ENCODE data around the gene TRPM1. TPM values are rescaled to one million over a fixed set of nuclear protein-coding genes. Genes with fewer than 3 reads are reported as not detected.

Gene TRPM1
- total and polyA plus RNA-seq, 4 donors, result 0.05 to 0.72 (median 0.10) TPM; not detected in 1

DNA sequence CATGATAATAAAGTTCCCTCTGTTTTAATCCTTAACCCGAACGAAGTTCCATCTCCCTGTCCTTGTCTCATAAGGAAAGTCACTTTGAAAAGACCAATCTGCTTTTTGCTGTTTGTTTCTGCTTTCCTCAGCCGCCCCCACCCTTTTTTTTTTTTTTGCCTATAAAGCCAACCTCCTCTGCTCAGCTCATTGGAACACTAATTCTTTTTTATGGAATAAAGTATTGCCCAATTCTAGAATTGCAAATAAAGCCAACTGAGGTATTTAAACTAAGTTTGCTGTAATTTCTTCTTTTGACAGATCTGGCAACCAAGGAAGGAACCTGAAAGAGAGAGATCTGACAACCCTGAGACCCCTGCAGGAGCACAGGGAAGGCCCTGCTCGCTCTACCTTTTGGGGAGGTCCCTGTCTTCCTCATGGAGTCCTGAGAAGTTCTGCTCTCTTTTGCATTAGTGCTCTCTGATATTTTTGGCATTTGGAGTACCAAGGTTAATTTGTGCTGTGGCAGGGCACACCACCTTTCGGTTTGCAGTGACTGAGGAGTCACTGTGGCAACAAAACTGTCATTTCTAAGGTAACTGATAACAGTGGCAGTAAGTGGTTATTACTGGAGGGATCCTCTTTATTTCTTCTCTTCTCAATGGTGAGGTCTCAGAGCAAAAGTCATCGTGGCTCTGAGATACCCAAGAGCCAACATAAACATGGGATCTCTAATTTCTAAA is 35.2 kb upstream of the TRPM1 start:
- 60% methylated on average over 5 of the region's 6 CpGs for WGBS (ENCODE audit: insufficient coverage)
- Histone ChIP-seq H3K4me1 (ENCODE audit: control insufficient read depth, insufficient read depth, low read length) (no peaks in the 10 kb centered on the region), H3K27ac (ENCODE audit: low read depth, low read length) (no peak overlapping the region), H3K9me3 (ENCODE audit: control insufficient read depth, insufficient read depth, low read length) (no peaks in the 10 kb centered on the region), H3K4me3 (ENCODE audit: low read depth, low read length) (no peak overlapping the region), H3K36me3 (ENCODE audit: control insufficient read depth, insufficient read depth, low read length) (no peaks in the 10 kb centered on the region), H3K27me3 (ENCODE audit: control insufficient read depth, insufficient read depth, low read length) (no peaks in the 10 kb centered on the region)
- DNase-seq (ENCODE audit: low read depth in 4 of 6, low spot score in 6 of 6), result no peak

DNA sequence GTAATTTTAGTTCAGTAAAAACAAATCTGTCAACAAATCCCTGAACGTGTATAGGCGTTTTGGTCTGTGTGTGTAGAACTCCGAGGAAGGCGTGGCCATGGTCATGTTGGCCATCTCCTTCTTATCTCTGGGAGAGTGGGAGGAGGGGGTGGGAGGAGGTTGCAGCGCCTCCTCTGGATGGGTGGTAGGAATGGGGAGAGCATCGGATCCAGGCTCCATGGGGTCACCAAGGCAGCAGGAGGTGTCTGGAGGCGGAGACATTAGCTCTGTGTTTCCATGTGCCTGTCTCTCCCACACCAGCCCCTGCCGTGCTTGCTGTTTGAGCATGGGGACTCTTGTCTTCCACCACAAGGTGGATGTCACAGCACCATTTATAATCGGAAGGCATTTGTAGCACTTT is 34.5 kb upstream of the TRPM1 start:
- WGBS (ENCODE audit: insufficient coverage), result 47% methylated on average over 2 of the region's 9 CpGs
- no peaks in the 10 kb centered on the region for H3K27me3 ChIP-seq (ENCODE audit: control insufficient read depth, insufficient read depth, low read length)
- H3K4me1 ChIP-seq (ENCODE audit: control insufficient read depth, insufficient read depth, low read length), result no peaks in the 10 kb centered on the region
- no peak overlapping the region for H3K27ac ChIP-seq (ENCODE audit: low read depth, low read length)
- no peak overlapping the region for H3K4me3 ChIP-seq (ENCODE audit: low read depth, low read length)
- no peaks in the 10 kb centered on the region for H3K9me3 ChIP-seq (ENCODE audit: control insufficient read depth, insufficient read depth, low read length)
- no peaks in the 10 kb centered on the region for H3K36me3 ChIP-seq (ENCODE audit: control insufficient read depth, insufficient read depth, low read length)
- DNase-seq (ENCODE audit: low read depth in 4 of 6, low spot score in 6 of 6), result no peak

DNA sequence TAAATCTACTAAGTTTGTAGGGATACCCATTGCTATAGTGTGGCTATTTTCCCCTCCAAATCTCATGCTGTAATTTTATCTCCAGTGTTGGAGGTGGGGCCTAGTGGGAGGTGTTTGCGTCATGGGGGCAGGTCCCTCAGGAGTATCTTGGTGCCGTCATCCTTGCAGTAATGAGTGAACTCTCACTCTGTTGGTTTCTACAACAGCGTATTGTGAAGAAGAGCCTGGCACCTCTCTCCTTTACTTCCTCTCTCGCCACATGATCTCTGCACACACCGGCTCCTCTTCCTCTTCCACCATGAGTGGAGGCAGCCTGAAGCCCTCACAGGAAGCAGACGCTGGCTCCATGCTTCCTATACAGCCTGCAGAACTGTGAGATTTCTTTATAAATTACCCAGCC is 34.0 kb upstream of the TRPM1 start:
- Histone ChIP-seq H3K36me3 (ENCODE audit: control insufficient read depth, insufficient read depth, low read length) (no peaks in the 10 kb centered on the region), H3K27me3 (ENCODE audit: control insufficient read depth, insufficient read depth, low read length) (no peaks in the 10 kb centered on the region), H3K9me3 (ENCODE audit: control insufficient read depth, insufficient read depth, low read length) (no peaks in the 10 kb centered on the region), H3K4me3 (ENCODE audit: low read depth, low read length) (no peak overlapping the region), H3K27ac (ENCODE audit: low read depth, low read length) (no peak overlapping the region), H3K4me1 (ENCODE audit: control insufficient read depth, insufficient read depth, low read length) (no peaks in the 10 kb centered on the region)
- DNase-seq (ENCODE audit: low read depth in 4 of 6, low spot score in 6 of 6), result no peak
- WGBS (ENCODE audit: insufficient coverage), result 95% methylated on average over 5 of the region's 6 CpGs

DNA sequence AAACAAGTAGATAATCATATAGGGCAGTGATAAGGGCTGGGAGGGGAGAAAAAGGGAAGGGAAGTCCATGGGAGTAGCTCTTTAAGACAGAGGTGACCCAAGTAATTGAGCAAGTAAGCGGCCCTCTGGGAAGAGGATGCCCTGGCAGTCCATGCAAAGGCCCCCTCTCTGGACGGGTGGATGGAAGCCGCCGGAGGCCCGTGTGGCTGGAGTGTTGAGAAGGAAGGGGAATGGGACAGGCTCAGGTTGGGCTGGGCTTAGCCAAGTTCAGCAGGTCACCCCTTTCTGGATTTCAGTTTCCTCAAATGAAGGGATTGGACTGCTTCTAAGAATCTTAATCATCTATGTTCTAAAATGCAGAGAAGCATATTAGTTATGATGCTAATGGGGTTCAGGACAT is 32.4 kb upstream of the TRPM1 start:
- no peaks in the 10 kb centered on the region for H3K9me3 ChIP-seq (ENCODE audit: control insufficient read depth, insufficient read depth, low read length)
- WGBS (ENCODE audit: insufficient coverage), result 100% methylated on average over 5 of the region's 5 CpGs
- H3K4me3 ChIP-seq (ENCODE audit: low read depth, low read length), result no peak overlapping the region
- peaks cover 4% of the 10 kb centered on the region for H3K4me1 ChIP-seq (ENCODE audit: control insufficient read depth, insufficient read depth, low read length)
- no peak overlapping the region for H3K27ac ChIP-seq (ENCODE audit: low read depth, low read length)
- H3K27me3 ChIP-seq (ENCODE audit: control insufficient read depth, insufficient read depth, low read length), result no peaks in the 10 kb centered on the region
- no peak for DNase-seq (ENCODE audit: low read depth in 4 of 6, low spot score in 6 of 6)
- no peaks in the 10 kb centered on the region for H3K36me3 ChIP-seq (ENCODE audit: control insufficient read depth, insufficient read depth, low read length)

DNA sequence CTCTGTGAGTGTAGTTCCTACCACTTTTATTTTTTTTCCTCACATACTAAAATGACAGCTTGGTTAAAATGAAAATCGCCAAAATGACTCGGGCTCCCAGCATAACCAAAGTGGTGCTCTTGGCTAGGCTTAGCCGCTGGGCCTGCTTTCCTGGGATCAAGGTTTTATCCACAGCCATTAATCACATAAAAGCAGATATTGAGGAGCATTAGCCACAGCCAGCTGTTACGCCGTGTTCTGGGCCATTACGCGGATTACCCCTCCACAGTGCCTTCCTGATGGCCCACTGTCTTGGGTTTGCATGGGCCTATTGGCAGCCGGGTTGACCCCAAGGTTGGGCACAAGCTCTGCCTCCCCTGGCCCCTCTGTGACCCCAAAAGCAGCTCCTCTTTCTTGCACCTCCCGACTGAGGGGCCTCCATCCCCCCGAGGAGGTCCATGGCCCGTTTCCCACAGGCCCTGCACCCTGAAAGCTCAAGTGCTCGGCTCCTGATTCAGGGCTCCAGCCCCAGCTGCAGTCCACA is 30.4 kb upstream of the TRPM1 start:
- no peaks in the 10 kb centered on the region for H3K27me3 ChIP-seq (ENCODE audit: control insufficient read depth, insufficient read depth, low read length)

DNA sequence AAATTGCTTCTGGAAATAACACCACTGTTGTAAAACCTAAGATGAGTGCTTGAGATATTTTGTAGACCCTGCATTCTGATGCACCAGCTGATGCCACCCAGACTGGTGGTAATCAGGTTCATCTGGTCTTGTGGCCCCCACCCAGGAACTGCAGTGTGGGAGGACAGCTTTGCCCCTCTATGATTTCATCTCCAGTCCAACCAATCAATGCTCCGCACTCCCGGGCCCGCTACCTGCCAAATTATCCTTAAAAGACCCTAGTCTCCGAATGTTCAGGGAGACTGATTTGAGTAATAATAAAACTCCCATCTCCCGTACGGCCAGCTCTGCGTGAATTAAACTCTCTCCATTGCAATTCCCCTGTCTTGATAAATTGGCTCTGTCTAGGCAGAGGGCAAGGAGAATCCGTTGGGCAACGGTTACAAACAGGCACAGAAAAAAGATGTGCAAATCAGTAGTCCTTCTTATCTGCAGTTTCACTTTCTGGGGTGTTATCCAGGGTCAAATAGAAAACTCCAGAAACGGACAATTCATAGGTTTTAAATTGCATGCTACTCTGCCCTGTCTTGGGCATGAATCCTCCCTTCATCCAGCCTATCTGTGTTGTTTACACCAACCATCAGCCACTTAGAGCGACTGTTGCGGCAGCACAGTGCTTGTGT is 29.2 kb upstream of the TRPM1 start:
- peak in 1 of 6 donors; percentile 23 for DNase-seq (ENCODE audit: low read depth in 4 of 6, low spot score in 6 of 6)
- peaks cover 8% of the 10 kb centered on the region for H3K4me1 ChIP-seq (ENCODE audit: control insufficient read depth, insufficient read depth, low read length)
- 49% methylated on average over 5 of the region's 12 CpGs for WGBS (ENCODE audit: insufficient coverage)
- no peak overlapping the region for H3K27ac ChIP-seq (ENCODE audit: low read depth, low read length)
- no peak overlapping the region for H3K4me3 ChIP-seq (ENCODE audit: low read depth, low read length)
- no peaks in the 10 kb centered on the region for H3K27me3 ChIP-seq (ENCODE audit: control insufficient read depth, insufficient read depth, low read length)
- H3K9me3 ChIP-seq (ENCODE audit: control insufficient read depth, insufficient read depth, low read length), result no peaks in the 10 kb centered on the region
- H3K36me3 ChIP-seq (ENCODE audit: control insufficient read depth, insufficient read depth, low read length), result no peaks in the 10 kb centered on the region

More for the DNA sequence above, 30.4 kb upstream of the TRPM1 start:
- WGBS (ENCODE audit: insufficient coverage), result 88% methylated on average over 12 of the region's 12 CpGs
- H3K36me3 ChIP-seq (ENCODE audit: control insufficient read depth, insufficient read depth, low read length), result no peaks in the 10 kb centered on the region
- no peak overlapping the region for H3K27ac ChIP-seq (ENCODE audit: low read depth, low read length)
- peaks cover 8% of the 10 kb centered on the region for H3K4me1 ChIP-seq (ENCODE audit: control insufficient read depth, insufficient read depth, low read length)
- H3K9me3 ChIP-seq (ENCODE audit: control insufficient read depth, insufficient read depth, low read length), result no peaks in the 10 kb centered on the region
- no peak overlapping the region for H3K4me3 ChIP-seq (ENCODE audit: low read depth, low read length)
- DNase-seq (ENCODE audit: low read depth in 4 of 6, low spot score in 6 of 6), result no peak

DNA sequence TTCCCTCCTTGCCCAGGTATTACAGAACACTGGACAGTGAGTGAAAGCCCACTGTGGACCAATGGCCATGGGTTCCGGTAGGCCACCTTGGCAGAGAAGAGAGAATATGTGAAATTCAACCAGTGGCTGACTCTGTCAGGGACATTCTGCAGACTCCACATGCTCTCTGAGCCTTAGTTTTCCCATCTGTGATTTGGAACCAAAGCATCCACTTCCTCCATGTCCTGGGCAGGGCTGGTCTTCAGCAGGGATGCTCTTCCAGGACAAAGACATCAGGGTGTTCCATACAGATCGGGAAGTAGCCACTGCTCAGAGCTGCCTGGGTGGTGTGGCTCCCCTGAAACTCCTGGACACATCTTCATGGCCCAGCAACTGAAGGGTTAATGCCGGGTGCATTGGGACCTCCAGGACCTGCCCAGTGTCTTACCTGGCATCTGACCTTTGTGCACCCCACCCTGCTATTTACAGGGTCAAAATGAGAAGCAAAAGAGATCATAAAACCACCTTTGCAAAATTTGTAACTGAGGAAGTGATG is 28.3 kb upstream of the TRPM1 start:
- peaks cover 8% of the 10 kb centered on the region for H3K4me1 ChIP-seq (ENCODE audit: control insufficient read depth, insufficient read depth, low read length)
- H3K9me3 ChIP-seq (ENCODE audit: control insufficient read depth, insufficient read depth, low read length), result no peaks in the 10 kb centered on the region
- no peak overlapping the region for H3K4me3 ChIP-seq (ENCODE audit: low read depth, low read length)
- H3K27ac ChIP-seq (ENCODE audit: low read depth, low read length), result no peak overlapping the region
- DNase-seq (ENCODE audit: low read depth in 4 of 6, low spot score in 6 of 6), result no peak
- no peaks in the 10 kb centered on the region for H3K36me3 ChIP-seq (ENCODE audit: control insufficient read depth, insufficient read depth, low read length)
- H3K27me3 ChIP-seq (ENCODE audit: control insufficient read depth, insufficient read depth, low read length), result no peaks in the 10 kb centered on the region
- WGBS (ENCODE audit: insufficient coverage), result 87% methylated on average over 3 of the region's 3 CpGs

DNA sequence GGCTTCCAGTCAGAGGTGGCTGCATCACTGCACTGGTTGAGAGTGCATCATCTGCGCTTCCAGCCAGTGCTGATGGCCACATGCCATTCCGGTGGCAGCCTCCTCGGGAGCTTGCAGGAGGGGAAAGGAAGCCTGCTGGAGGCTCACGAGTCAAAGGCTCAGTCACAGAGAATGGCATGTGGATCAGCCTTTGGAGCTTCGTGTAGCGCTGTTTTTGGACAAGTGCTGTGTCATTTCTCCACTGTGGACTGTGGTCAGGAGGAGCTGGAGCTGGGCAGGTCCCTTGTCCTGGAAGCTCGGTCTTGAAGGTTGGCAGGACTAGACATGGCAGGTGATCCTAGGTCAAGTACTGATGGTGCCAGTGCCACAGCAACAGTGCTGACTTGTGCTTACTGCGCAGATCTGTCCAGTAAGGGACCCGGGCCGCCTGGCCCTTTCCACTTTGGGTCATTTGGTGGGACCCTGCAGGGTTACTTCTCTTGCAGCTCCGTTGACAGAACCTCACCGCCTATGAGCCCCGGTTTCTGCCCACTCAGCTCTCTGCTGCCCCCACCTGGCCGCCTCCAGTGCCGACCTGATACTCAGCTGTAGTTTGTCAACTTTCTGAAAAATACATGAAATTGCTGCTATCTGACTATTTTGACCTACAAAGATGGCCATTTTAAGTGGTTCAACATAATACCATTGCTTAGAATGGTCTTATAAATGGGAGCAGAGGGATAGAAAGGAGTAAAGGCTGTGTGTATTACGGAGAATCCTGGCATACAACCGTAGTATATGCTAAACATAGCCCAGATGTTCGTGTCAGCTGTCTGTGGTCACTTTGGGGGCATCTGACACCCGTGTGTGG is 27.6 kb upstream of the TRPM1 start:
- Histone ChIP-seq H3K4me3 (ENCODE audit: low read depth, low read length) (no peak overlapping the region), H3K4me1 (ENCODE audit: control insufficient read depth, insufficient read depth, low read length) (peaks cover 8% of the 10 kb centered on the region), H3K27me3 (ENCODE audit: control insufficient read depth, insufficient read depth, low read length) (no peaks in the 10 kb centered on the region), H3K36me3 (ENCODE audit: control insufficient read depth, insufficient read depth, low read length) (no peaks in the 10 kb centered on the region), H3K9me3 (ENCODE audit: control insufficient read depth, insufficient read depth, low read length) (no peaks in the 10 kb centered on the region), H3K27ac (ENCODE audit: low read depth, low read length) (no peak overlapping the region)
- DNase-seq (ENCODE audit: low read depth in 4 of 6, low spot score in 6 of 6), result peak in 3 of 6 donors; percentile 13 to 69 (median 49)
- WGBS (ENCODE audit: insufficient coverage), result 47% methylated on average over 16 of the region's 19 CpGs

DNA sequence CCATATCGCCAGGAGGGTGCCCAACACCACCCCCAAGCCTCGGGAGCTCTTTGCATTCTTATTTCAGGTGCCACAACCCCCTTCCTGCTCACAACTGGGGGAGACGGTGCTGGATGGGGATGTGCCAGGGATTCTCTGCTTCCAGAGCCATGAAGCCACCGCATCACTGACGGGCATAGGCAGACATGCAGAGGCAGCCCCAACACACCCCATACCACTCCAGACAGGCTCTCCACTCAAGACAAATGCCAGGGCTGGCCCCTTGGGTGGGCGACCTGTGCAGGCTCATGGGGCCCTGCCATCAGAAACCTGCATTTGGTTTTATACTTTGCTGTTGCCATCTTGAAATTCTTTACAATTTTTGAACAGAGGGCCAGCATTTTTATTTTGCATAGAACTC is 27.0 kb upstream of the TRPM1 start:
- Histone ChIP-seq H3K27me3 (ENCODE audit: control insufficient read depth, insufficient read depth, low read length) (no peaks in the 10 kb centered on the region), H3K36me3 (ENCODE audit: control insufficient read depth, insufficient read depth, low read length) (no peaks in the 10 kb centered on the region), H3K4me3 (ENCODE audit: low read depth, low read length) (no peak overlapping the region), H3K4me1 (ENCODE audit: control insufficient read depth, insufficient read depth, low read length) (peaks cover 8% of the 10 kb centered on the region), H3K27ac (ENCODE audit: low read depth, low read length) (no peak overlapping the region), H3K9me3 (ENCODE audit: control insufficient read depth, insufficient read depth, low read length) (no peaks in the 10 kb centered on the region)
- 81% methylated on average over 3 of the region's 6 CpGs for WGBS (ENCODE audit: insufficient coverage)
- DNase-seq (ENCODE audit: low read depth in 4 of 6, low spot score in 6 of 6), result no peak
